Measurements from ENCODE around the gene CCDC172.

The CCDC172 gene

GRCh38 chr10:116324227-116324950 lies at the start of gene CCDC172:
TSS of gene CCDC172 (plus strand) at chr10:116324448. CDS start at chr10:116325012, 564 bp downstream.
- no peak for TF ChIP-seq CTCF (IDR thresholded peaks at IDR 0.05; ENCODE audit: low read depth, low read length, missing control alignments)
- no peaks in the 10 kb centered on the region for H3K36me3 ChIP-seq (replicated peaks)
- no peak for DNase-seq
- in situ Hi-C loops (cut with HindIII; ENCODE audit: low pct_ligation_motif_present, low sequenced_read_pairs): no loop called here
- no peaks in the 10 kb centered on the region for H3K27me3 ChIP-seq (replicated peaks)
- no peak within 1 kb of the TSS for H3K4me3 ChIP-seq (ENCODE audit: low read depth, low read length)
- H3K27ac ChIP-seq: no peak within 1 kb of the TSS

GRCh38 chr10:116276981-116277380 lies 47.3 kb upstream of the CCDC172 start:
- no peak for DNase-seq
- Histone ChIP-seq H3K4me3 (ENCODE audit: low read depth, low read length) (no peak overlapping the region), H3K27me3 (replicated peaks) (peaks cover 22% of the 10 kb centered on the region), H3K36me3 (replicated peaks) (no peaks in the 10 kb centered on the region), H3K27ac (no peak overlapping the region)
- no peak for TF ChIP-seq CTCF (IDR thresholded peaks at IDR 0.05; ENCODE audit: low read depth, low read length, missing control alignments)
- in situ Hi-C loops (cut with HindIII; ENCODE audit: low pct_ligation_motif_present, low sequenced_read_pairs): no loop called here

- no peak for DNase-seq
- Histone ChIP-seq H3K36me3 (replicated peaks) (no peaks in the 10 kb centered on the region), H3K4me3 (ENCODE audit: low read depth, low read length) (no peak overlapping the region), H3K27ac (no peak overlapping the region), H3K27me3 (replicated peaks) (peaks cover 10% of the 10 kb centered on the region)
- in situ Hi-C loops (cut with HindIII; ENCODE audit: low pct_ligation_motif_present, low sequenced_read_pairs): no loop called here
- TF ChIP-seq CTCF (IDR thresholded peaks at IDR 0.05; ENCODE audit: low read depth, low read length, missing control alignments): no peak
These were observed 45.4 kb upstream of the CCDC172 start for GRCh38 chr10:116278846-116279245.

- Histone ChIP-seq H3K27me3 (replicated peaks) (no peaks in the 10 kb centered on the region), H3K4me3 (ENCODE audit: low read depth, low read length) (no peak overlapping the region), H3K36me3 (replicated peaks) (no peaks in the 10 kb centered on the region), H3K27ac (no peak overlapping the region)
- no peak for DNase-seq
- in situ Hi-C loops (cut with HindIII; ENCODE audit: low pct_ligation_motif_present, low sequenced_read_pairs): no loop called here
- TF ChIP-seq CTCF (IDR thresholded peaks at IDR 0.05; ENCODE audit: low read depth, low read length, missing control alignments): no peak
These were observed 42.5 kb upstream of the CCDC172 start for GRCh38 chr10:116281775-116282174.

- in situ Hi-C loops (cut with HindIII; ENCODE audit: low pct_ligation_motif_present, low sequenced_read_pairs): no loop called here
- H3K36me3 ChIP-seq (replicated peaks): no peaks in the 10 kb centered on the region
- DNase-seq: no peak
- H3K4me3 ChIP-seq (ENCODE audit: low read depth, low read length): no peak overlapping the region
- no peaks in the 10 kb centered on the region for H3K27me3 ChIP-seq (replicated peaks)
- no peak overlapping the region for H3K27ac ChIP-seq
- no peak for TF ChIP-seq CTCF (IDR thresholded peaks at IDR 0.05; ENCODE audit: low read depth, low read length, missing control alignments)
These were observed 37.5 kb upstream of the CCDC172 start for GRCh38 chr10:116286626-116287200.
